Spleen (tissue), 7 donors: Measurements from ENCODE around the gene PPCDC.

Source experiments
- POLR2A ChIP-seq, 3 donors: fragments of 450-650 bp; IDR thresholded peaks; one replicate each; pipeline ENCODE4 v1.5.1; 2017; ENCODE audit warnings: antibody characterized with exemption in 3 of 3, mild to moderate bottlenecking in 1 of 3
- POLR2AphosphoS5 ChIP-seq, 3 donors: sonication (generic); formaldehyde crosslinking; IDR thresholded peaks; one replicate each; pipeline ENCODE4 v1.5.1; 2017; ENCODE audit warnings: antibody characterized with exemption in 3 of 3
- TF ChIP-seq, protein P1 (sequence below), 11 experiments: fragments of 200-600 bp in 7 of 11; fragments of 450-650 bp in 4 of 11; sonication (generic) in 4 of 11; IDR thresholded peaks in 8 of 11; conservative IDR thresholded peaks in 3 of 11; 1 replicate in 7 of 11; 2 replicates in 4 of 11; pipeline versions ENCODE4 v1.4.0 to v1.8.0; 2016 to 2021; ENCODE audit warnings: antibody characterized with exemption in 11 of 11, inconsistent platforms in 4 of 11, mild to moderate bottlenecking in 1 of 11
- donor health status: DM: no; HTN: no; CAD: no; lungs with moderate emphysema.
- donor health status: DM: no; HTN: no; CAD: no.
- donor health status: DM: no; HTN: no; CAD: no.

- TF ChIP-seq POLR2A (IDR thresholded peaks at IDR 0.05) (no peak), POLR2AphosphoS5 (IDR thresholded peaks at IDR 0.05) (no peak)
- TF ChIP-seq, protein P1, sequence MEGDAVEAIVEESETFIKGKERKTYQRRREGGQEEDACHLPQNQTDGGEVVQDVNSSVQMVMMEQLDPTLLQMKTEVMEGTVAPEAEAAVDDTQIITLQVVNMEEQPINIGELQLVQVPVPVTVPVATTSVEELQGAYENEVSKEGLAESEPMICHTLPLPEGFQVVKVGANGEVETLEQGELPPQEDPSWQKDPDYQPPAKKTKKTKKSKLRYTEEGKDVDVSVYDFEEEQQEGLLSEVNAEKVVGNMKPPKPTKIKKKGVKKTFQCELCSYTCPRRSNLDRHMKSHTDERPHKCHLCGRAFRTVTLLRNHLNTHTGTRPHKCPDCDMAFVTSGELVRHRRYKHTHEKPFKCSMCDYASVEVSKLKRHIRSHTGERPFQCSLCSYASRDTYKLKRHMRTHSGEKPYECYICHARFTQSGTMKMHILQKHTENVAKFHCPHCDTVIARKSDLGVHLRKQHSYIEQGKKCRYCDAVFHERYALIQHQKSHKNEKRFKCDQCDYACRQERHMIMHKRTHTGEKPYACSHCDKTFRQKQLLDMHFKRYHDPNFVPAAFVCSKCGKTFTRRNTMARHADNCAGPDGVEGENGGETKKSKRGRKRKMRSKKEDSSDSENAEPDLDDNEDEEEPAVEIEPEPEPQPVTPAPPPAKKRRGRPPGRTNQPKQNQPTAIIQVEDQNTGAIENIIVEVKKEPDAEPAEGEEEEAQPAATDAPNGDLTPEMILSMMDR (IDR thresholded peaks at IDR 0.05 in 8 of 11, conservative IDR thresholded peaks at IDR 0.05 in 3 of 11): no peak
Observed at GRCh38 chr15:75097939-75098338, 74.5 kb downstream of the PPCDC start.
